ENCODE data around the gene DAAM2. TPM values are rescaled to one million over a fixed set of nuclear protein-coding genes. Genes with fewer than 3 reads are reported as not detected.

Gene DAAM2
- polyA plus RNA-seq, 1 donor (not counting 4 experiments of a cell fraction or from before 2014, with no cell fraction given) = not detected

DNA sequence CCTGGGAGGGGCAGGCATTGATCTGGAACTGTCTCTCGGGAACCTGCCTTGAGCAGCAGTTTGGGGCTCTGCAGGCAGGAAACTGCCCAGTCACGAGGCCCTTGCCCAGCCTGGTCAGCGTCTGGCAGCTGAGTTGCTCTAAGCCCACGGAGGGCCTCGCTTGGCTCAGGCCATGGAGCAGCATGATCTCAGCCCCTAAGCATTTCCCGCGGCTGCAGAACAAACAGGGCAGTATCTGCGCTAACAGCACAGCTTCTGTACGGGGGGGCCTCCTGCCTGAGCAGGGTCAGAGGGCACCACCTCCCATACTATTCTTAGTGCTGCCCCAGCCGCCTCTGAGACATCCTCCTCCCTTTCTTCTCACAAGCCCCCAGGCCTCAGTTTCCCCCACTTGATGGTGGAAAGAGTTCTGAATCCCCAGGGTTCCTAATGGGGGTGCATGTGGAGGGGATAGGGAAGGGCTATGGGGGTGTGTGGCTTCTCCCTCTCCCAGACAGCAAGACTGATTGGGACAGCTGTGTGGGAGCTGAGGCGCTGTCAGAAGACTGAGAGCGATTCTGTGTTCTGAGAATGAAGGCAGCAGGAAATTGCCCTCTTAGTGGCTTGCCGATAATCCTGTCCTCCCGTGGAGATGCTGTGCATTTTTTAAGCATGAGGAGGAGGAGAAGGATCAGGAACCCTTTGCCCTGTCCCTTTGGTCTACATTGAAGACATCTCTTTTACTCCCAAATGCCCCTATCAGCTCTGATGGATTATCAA is 95.7 kb downstream of the DAAM2 start:
- TF ChIP-seq, protein P1, sequence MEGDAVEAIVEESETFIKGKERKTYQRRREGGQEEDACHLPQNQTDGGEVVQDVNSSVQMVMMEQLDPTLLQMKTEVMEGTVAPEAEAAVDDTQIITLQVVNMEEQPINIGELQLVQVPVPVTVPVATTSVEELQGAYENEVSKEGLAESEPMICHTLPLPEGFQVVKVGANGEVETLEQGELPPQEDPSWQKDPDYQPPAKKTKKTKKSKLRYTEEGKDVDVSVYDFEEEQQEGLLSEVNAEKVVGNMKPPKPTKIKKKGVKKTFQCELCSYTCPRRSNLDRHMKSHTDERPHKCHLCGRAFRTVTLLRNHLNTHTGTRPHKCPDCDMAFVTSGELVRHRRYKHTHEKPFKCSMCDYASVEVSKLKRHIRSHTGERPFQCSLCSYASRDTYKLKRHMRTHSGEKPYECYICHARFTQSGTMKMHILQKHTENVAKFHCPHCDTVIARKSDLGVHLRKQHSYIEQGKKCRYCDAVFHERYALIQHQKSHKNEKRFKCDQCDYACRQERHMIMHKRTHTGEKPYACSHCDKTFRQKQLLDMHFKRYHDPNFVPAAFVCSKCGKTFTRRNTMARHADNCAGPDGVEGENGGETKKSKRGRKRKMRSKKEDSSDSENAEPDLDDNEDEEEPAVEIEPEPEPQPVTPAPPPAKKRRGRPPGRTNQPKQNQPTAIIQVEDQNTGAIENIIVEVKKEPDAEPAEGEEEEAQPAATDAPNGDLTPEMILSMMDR (optimal IDR thresholded peaks at IDR 0.05 in 1 of 3, IDR thresholded peaks at IDR 0.05 in 1 of 3, conservative IDR thresholded peaks at IDR 0.05 in 1 of 3; ENCODE audit: extremely low read depth in 1 of 3, insufficient read depth in 2 of 3, low read length in 3 of 3) = no peak
- no peak for TF ChIP-seq EZH2 (IDR thresholded peaks at IDR 0.05; ENCODE audit: low read length)
- H3K9ac ChIP-seq (ENCODE audit: control insufficient read depth, extremely low read depth, insufficient read depth, low read length) = no peak overlapping the region
- no peaks in the 10 kb centered on the region for H3K36me3 ChIP-seq (ENCODE audit: control insufficient read depth in 2 of 2, extremely low read depth in 1 of 2, insufficient read depth in 2 of 2, low read length in 2 of 2)
- no peak overlapping the region for H3K4me3 ChIP-seq (ENCODE audit: control insufficient read depth in 2 of 3, extremely low read depth in 1 of 3, insufficient read depth in 2 of 3, low read depth in 1 of 3, low read length in 3 of 3)
- H3K4me2 ChIP-seq (ENCODE audit: control insufficient read depth, extremely low read depth, insufficient read depth, low read depth, low read length) = no peak overlapping the region
- no peaks in the 10 kb centered on the region for H3K27me3 ChIP-seq (ENCODE audit: control insufficient read depth, extremely low read depth, insufficient read depth, low read length)
- no peak overlapping the region for H2AFZ ChIP-seq (ENCODE audit: control insufficient read depth, low read length)
- no peaks in the 10 kb centered on the region for H4K20me1 ChIP-seq (ENCODE audit: control insufficient read depth, extremely low read depth, insufficient read depth, low read length)
- H3K9me1 ChIP-seq (ENCODE audit: control insufficient read depth, extremely low read depth, insufficient read depth, low read length) = no peaks in the 10 kb centered on the region
- DNase-seq (ENCODE audit: low read depth, low spot score) (no peak), FAIRE-seq (no peak)
- H3K27ac ChIP-seq (ENCODE audit: control insufficient read depth, insufficient read depth, low read length) = no peak overlapping the region
- no peaks in the 10 kb centered on the region for H3K4me1 ChIP-seq (ENCODE audit: control insufficient read depth, extremely low read depth, insufficient read depth, low read length)
- dilution Hi-C loops (cut with MboI; ENCODE audit: extremely low pct_ligation_motif_present, low sequenced_read_pairs) = no loop called here
- H3K79me2 ChIP-seq (ENCODE audit: control insufficient read depth, insufficient read depth, low read length) = no peaks in the 10 kb centered on the region
- no peaks in the 10 kb centered on the region for H3K9me3 ChIP-seq (ENCODE audit: control insufficient read depth, low read depth, low read length)

DNA sequence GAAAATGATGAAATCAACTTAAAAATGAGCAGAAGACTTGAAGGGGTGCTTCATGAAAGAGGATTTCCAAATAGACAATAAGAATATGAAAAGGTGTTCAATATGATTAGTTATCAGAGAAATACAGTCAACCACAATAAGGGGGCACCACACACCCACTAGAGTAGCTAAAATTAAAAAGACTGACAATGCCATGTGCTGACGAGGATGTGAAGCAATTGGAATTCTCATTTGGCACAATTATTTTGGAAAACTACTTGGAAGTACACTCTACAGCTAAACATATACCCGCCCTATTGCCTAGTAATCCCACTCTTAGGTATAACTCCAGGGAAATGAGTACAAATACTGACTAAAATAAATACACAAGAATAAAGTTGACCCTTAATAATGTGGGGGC is 97.1 kb downstream of the DAAM2 start:
- dilution Hi-C loops (cut with MboI; ENCODE audit: extremely low pct_ligation_motif_present, low sequenced_read_pairs) = no loop called here
- TF ChIP-seq EZH2 (IDR thresholded peaks at IDR 0.05; ENCODE audit: low read length) = no peak
- TF ChIP-seq, protein P1 (optimal IDR thresholded peaks at IDR 0.05 in 1 of 3, IDR thresholded peaks at IDR 0.05 in 1 of 3, conservative IDR thresholded peaks at IDR 0.05 in 1 of 3; ENCODE audit: extremely low read depth in 1 of 3, insufficient read depth in 2 of 3, low read length in 3 of 3) = no peak
- H3K27me3 ChIP-seq (ENCODE audit: control insufficient read depth, extremely low read depth, insufficient read depth, low read length) = no peaks in the 10 kb centered on the region
- H3K9me3 ChIP-seq (ENCODE audit: control insufficient read depth, low read depth, low read length) = no peaks in the 10 kb centered on the region
- no peak overlapping the region for H3K4me3 ChIP-seq (ENCODE audit: control insufficient read depth in 2 of 3, extremely low read depth in 1 of 3, insufficient read depth in 2 of 3, low read depth in 1 of 3, low read length in 3 of 3)
- no peak overlapping the region for H3K4me2 ChIP-seq (ENCODE audit: control insufficient read depth, extremely low read depth, insufficient read depth, low read depth, low read length)
- H3K4me1 ChIP-seq (ENCODE audit: control insufficient read depth, extremely low read depth, insufficient read depth, low read length) = no peaks in the 10 kb centered on the region
- DNase-seq (ENCODE audit: low read depth, low spot score) (no peak), FAIRE-seq (no peak)
- no peaks in the 10 kb centered on the region for H4K20me1 ChIP-seq (ENCODE audit: control insufficient read depth, extremely low read depth, insufficient read depth, low read length)
- H3K27ac ChIP-seq (ENCODE audit: control insufficient read depth, insufficient read depth, low read length) = no peak overlapping the region
- no peaks in the 10 kb centered on the region for H3K9me1 ChIP-seq (ENCODE audit: control insufficient read depth, extremely low read depth, insufficient read depth, low read length)
- H3K79me2 ChIP-seq (ENCODE audit: control insufficient read depth, insufficient read depth, low read length) = no peaks in the 10 kb centered on the region
- no peak overlapping the region for H3K9ac ChIP-seq (ENCODE audit: control insufficient read depth, extremely low read depth, insufficient read depth, low read length)
- H2AFZ ChIP-seq (ENCODE audit: control insufficient read depth, low read length) = no peak overlapping the region
- no peaks in the 10 kb centered on the region for H3K36me3 ChIP-seq (ENCODE audit: control insufficient read depth in 2 of 2, extremely low read depth in 1 of 2, insufficient read depth in 2 of 2, low read length in 2 of 2)
